ENCODE data around the gene RAPGEF4.

Gene RAPGEF4

DNA sequence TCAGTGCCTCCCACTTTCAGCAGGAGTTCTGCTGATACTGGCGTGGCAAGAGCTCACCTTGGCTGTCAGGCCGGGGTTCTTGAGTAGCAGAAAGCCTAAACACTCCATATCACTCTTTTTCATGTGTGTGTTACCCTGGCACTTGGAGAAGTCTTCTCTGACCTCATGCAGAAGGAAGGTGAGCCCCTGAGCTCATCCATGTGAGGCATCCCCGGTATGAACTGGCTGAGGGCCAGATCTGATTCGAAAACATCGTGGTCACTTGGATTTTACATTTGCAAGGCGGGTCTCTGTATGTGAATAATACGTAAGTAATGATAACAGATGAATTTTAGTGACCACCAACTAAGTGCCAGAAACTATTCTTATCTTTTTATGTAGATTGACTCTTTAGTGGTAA is 93.6 kb downstream of the RAPGEF4 start:
- Histone ChIP-seq H3K36me3 (ENCODE audit: insufficient read depth, low read length) (no peaks in the 10 kb centered on the region), H3K9me3 (ENCODE audit: low read depth, low read length) (no peaks in the 10 kb centered on the region), H3K27ac (no peak overlapping the region), H3K4me3 (no peak overlapping the region), H3K9ac (ENCODE audit: insufficient read length) (no peak overlapping the region)
- no peak for DNase-seq (ENCODE audit: low read depth, low spot score)
- no peak for TF ChIP-seq POLR2AphosphoS5 (IDR thresholded peaks at IDR 0.05; ENCODE audit: borderline replicate concordance, low read depth, low read length)
- no peak for TF ChIP-seq FOXP2 (optimal IDR thresholded peaks at IDR 0.05; ENCODE audit: control extremely low read depth, extremely low read length, insufficient read depth)
- no peak for TF ChIP-seq EZH2 (IDR thresholded peaks at IDR 0.05)

DNA sequence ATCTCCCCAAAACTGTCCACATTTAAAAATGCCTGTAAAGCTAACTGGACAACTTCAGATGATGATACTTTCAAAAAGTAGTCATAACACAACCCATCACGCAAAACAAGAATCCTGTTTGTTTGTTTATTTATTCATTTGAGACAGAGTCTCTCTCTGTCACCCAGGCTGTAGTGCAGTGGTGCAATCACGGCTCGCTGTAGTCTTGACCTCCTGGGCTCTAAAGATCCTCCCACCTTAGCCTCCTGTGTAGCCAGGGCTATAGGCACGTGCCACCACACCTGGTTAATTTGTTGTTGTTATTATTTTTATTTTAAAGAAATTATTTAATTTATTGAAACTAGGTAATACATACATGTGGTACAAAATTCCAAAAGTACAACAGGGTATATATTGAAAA is 94.8 kb downstream of the RAPGEF4 start:
- no peak overlapping the region for H3K4me3 ChIP-seq
- H3K9ac ChIP-seq (ENCODE audit: insufficient read length) = no peak overlapping the region
- no peaks in the 10 kb centered on the region for H3K9me3 ChIP-seq (ENCODE audit: low read depth, low read length)
- no peak overlapping the region for H3K27ac ChIP-seq
- DNase-seq (ENCODE audit: low read depth, low spot score) = no peak
- no peaks in the 10 kb centered on the region for H3K36me3 ChIP-seq (ENCODE audit: insufficient read depth, low read length)
- TF ChIP-seq FOXP2 (optimal IDR thresholded peaks at IDR 0.05; ENCODE audit: control extremely low read depth, extremely low read length, insufficient read depth) (no peak), EZH2 (IDR thresholded peaks at IDR 0.05) (no peak), POLR2AphosphoS5 (IDR thresholded peaks at IDR 0.05; ENCODE audit: borderline replicate concordance, low read depth, low read length) (no peak)

DNA sequence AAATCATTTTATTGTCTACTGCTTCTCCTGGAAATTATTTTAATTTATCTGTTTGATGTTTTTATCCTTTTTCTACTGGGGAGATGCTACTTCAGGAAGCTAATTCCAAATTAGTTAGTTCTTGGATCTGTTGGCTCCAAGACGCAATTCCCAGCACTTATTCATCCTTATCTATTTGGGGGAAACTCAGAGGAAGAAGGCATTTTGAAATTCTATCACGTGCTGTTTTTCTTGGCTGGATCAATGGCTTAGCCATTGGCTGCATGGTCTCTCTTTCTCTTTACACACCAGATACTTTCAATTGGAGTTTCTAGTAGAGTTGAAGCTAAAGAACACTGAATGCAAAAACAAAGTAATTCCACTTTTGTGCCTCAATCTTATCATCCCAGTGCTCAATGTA is 98.3 kb downstream of the RAPGEF4 start:
- no peaks in the 10 kb centered on the region for H3K9me3 ChIP-seq (ENCODE audit: low read depth, low read length)
- no peak overlapping the region for H3K27ac ChIP-seq
- no peak overlapping the region for H3K4me3 ChIP-seq
- H3K9ac ChIP-seq (ENCODE audit: insufficient read length) = no peak overlapping the region
- no peaks in the 10 kb centered on the region for H3K36me3 ChIP-seq (ENCODE audit: insufficient read depth, low read length)
- TF ChIP-seq EZH2 (IDR thresholded peaks at IDR 0.05) (no peak), POLR2AphosphoS5 (IDR thresholded peaks at IDR 0.05; ENCODE audit: borderline replicate concordance, low read depth, low read length) (no peak), FOXP2 (optimal IDR thresholded peaks at IDR 0.05; ENCODE audit: control extremely low read depth, extremely low read length, insufficient read depth) (no peak)
- no peak for DNase-seq (ENCODE audit: low read depth, low spot score)

DNA sequence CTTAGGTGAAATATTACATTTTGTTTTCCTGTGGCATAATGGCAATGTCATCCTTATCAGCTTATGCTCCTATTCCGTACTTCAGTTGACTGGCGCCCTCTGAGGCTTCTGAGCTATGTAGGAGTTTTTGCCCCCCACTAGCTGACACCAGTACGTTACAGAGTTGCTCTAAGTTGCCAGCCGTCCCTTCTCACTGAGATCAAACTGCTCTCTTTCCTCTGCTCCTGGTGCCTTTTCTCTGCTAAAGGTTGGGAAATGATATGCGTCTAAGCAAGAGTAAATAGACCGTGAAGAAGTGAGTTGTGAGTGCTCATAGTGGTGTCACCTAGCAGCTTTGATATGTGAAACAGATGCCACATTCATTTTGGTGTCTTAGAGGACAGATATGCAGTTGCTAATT is 99.2 kb downstream of the RAPGEF4 start:
- Histone ChIP-seq H3K9ac (ENCODE audit: insufficient read length) (no peak overlapping the region), H3K9me3 (ENCODE audit: low read depth, low read length) (no peaks in the 10 kb centered on the region), H3K27ac (no peak overlapping the region), H3K4me3 (no peak overlapping the region), H3K36me3 (ENCODE audit: insufficient read depth, low read length) (no peaks in the 10 kb centered on the region)
- TF ChIP-seq EZH2 (IDR thresholded peaks at IDR 0.05) (no peak), POLR2AphosphoS5 (IDR thresholded peaks at IDR 0.05; ENCODE audit: borderline replicate concordance, low read depth, low read length) (no peak), FOXP2 (optimal IDR thresholded peaks at IDR 0.05; ENCODE audit: control extremely low read depth, extremely low read length, insufficient read depth) (no peak)
- DNase-seq (ENCODE audit: low read depth, low spot score) = no peak

DNA sequence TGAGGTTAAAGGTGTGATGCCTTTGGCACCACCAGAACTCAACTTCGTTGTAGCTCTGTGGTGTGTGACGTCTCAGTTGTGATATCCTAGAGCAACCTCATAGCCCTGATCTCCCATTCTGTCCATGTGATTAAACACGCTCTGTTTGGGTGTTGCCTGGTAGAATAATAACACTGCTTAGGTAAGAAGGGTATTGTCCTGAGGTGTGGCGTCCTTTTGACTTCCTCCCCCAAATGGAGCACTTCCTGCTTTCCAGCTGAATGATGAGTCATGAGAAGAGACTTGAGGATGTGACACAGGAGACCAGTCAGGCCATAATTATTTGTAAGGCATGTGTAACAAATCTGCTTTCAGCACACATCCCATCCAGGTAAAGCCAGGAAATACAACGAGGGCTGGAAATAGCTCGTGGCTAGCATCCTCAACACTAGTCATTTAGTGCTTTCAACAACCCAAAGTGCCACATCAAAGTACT is 100.7 kb downstream of the RAPGEF4 start:
- Histone ChIP-seq H3K4me3 (no peak overlapping the region), H3K27ac (no peak overlapping the region), H3K36me3 (ENCODE audit: insufficient read depth, low read length) (no peaks in the 10 kb centered on the region), H3K9me3 (ENCODE audit: low read depth, low read length) (no peaks in the 10 kb centered on the region), H3K9ac (ENCODE audit: insufficient read length) (no peak overlapping the region)
- DNase-seq (ENCODE audit: low read depth, low spot score) = no peak
- no peak for TF ChIP-seq FOXP2 (optimal IDR thresholded peaks at IDR 0.05; ENCODE audit: control extremely low read depth, extremely low read length, insufficient read depth)
- TF ChIP-seq POLR2AphosphoS5 (IDR thresholded peaks at IDR 0.05; ENCODE audit: borderline replicate concordance, low read depth, low read length) = no peak
- TF ChIP-seq EZH2 (IDR thresholded peaks at IDR 0.05) = no peak

DNA sequence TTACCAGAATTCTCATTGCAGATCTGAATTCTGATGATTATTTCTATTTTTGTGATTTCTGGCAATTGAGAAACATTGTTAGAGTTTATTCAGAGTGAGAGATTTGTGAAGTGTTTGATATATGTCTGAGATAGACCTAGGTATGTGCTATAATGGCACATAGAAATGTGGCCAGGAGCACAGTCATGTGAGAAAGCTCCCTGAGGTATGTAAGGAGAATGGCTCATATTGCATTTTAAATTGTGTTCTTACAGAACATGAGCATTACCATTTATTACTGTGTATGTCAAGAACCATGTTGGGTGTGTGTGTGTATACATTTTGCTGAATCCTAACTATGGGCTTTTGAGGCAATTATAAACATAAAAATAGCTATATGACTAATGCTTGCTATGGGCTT is 101.2 kb downstream of the RAPGEF4 start:
- no peak overlapping the region for H3K27ac ChIP-seq
- DNase-seq (ENCODE audit: low read depth, low spot score) = no peak
- H3K4me3 ChIP-seq = no peak overlapping the region
- H3K36me3 ChIP-seq (ENCODE audit: insufficient read depth, low read length) = no peaks in the 10 kb centered on the region
- no peak for TF ChIP-seq FOXP2 (optimal IDR thresholded peaks at IDR 0.05; ENCODE audit: control extremely low read depth, extremely low read length, insufficient read depth)
- TF ChIP-seq POLR2AphosphoS5 (IDR thresholded peaks at IDR 0.05; ENCODE audit: borderline replicate concordance, low read depth, low read length) = no peak
- no peak for TF ChIP-seq EZH2 (IDR thresholded peaks at IDR 0.05)
- no peaks in the 10 kb centered on the region for H3K9me3 ChIP-seq (ENCODE audit: low read depth, low read length)
- no peak overlapping the region for H3K9ac ChIP-seq (ENCODE audit: insufficient read length)

DNA sequence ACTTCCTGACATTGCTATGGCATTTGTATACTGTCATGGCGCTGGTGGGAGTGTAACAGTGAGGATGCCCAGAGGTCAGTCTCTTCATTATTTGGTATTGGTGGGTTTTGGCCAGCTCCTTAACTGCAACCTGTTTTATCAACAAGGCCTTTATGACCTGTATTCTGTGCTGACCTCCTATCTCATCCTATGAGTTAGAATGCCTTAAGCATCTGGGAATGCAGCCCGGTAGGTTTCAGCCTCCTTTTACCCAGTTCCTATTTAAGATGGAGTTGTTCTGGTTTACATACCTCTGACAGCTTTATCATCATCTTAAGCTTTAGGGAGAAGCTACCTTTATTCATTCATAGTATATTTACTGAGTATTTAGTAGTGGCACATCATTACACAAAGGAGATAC is 103.8 kb downstream of the RAPGEF4 start:
- no peak overlapping the region for H3K27ac ChIP-seq
- H3K4me3 ChIP-seq = no peak overlapping the region
- no peak for DNase-seq (ENCODE audit: low read depth, low spot score)
- no peak overlapping the region for H3K9ac ChIP-seq (ENCODE audit: insufficient read length)
- H3K9me3 ChIP-seq (ENCODE audit: low read depth, low read length) = no peaks in the 10 kb centered on the region
- no peaks in the 10 kb centered on the region for H3K36me3 ChIP-seq (ENCODE audit: insufficient read depth, low read length)
- no peak for TF ChIP-seq POLR2AphosphoS5 (IDR thresholded peaks at IDR 0.05; ENCODE audit: borderline replicate concordance, low read depth, low read length)

DNA sequence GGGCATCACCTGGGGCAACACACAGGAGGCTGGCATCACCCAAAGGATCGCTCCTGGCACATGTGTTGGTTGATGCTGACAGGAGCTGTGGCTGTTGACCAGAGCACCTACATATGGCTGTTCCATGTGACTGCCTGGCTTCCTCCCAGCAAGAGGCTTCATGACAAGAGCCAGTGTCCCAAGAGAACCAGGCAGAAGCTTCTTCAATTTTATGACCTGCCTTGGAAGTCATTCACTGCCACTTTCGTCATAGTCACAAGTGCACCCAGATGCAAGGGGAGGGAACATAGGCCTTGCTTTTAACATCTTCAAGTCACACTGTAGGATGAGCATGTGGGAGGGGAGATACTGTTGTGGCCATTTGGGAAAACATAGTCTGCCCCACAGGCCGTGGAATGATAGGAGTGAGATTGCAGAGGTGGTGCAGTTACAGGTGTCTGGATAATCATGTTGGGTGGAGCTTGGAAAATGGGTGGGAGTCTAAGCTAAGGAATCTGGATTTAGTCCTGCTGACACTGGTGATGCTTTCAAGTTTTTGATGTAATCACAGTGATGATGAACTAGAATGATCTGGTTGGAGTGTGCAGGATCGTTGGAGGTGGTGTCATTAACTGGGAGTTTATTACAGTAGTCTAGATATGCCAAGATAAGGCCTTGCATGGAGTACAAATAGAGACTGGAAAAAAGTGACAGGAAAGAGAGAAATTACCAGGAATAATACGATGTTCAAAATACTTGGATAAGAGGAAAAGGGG is 107.0 kb downstream of the RAPGEF4 start:
- TF ChIP-seq POLR2AphosphoS5 (IDR thresholded peaks at IDR 0.05; ENCODE audit: borderline replicate concordance, low read depth, low read length) = no peak
- TF ChIP-seq FOXP2 (optimal IDR thresholded peaks at IDR 0.05; ENCODE audit: control extremely low read depth, extremely low read length, insufficient read depth) = no peak
- H3K36me3 ChIP-seq (ENCODE audit: insufficient read depth, low read length) = no peaks in the 10 kb centered on the region
- H3K9me3 ChIP-seq (ENCODE audit: low read depth, low read length) = no peaks in the 10 kb centered on the region
- no peak overlapping the region for H3K27ac ChIP-seq
- H3K4me3 ChIP-seq = no peak overlapping the region
- H3K9ac ChIP-seq (ENCODE audit: insufficient read length) = no peak overlapping the region
- no peak for DNase-seq (ENCODE audit: low read depth, low spot score)

DNA sequence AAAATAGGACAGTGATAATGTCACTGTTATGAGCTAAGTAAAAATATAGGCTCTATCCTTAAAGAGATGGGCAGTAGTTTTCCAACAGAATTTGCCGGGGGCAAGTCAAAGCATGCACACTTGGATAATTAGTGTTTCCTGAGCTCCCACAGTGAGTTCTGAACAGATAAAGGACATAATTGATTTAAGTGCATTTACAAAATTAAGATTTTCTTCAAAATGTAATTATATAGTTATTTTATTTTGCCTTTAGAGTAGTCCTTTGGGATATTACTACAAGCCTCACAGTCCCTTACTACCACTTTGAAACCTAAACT is 107.6 kb downstream of the RAPGEF4 start:
- Histone ChIP-seq H3K36me3 (ENCODE audit: insufficient read depth, low read length) (no peaks in the 10 kb centered on the region), H3K4me3 (no peak overlapping the region), H3K9ac (ENCODE audit: insufficient read length) (no peak overlapping the region), H3K9me3 (ENCODE audit: low read depth, low read length) (no peaks in the 10 kb centered on the region), H3K27ac (no peak overlapping the region)
- TF ChIP-seq POLR2AphosphoS5 (IDR thresholded peaks at IDR 0.05; ENCODE audit: borderline replicate concordance, low read depth, low read length) (no peak), FOXP2 (optimal IDR thresholded peaks at IDR 0.05; ENCODE audit: control extremely low read depth, extremely low read length, insufficient read depth) (no peak), EZH2 (IDR thresholded peaks at IDR 0.05) (no peak)
- peak; percentile 12 for DNase-seq (ENCODE audit: low read depth, low spot score)

Data from SK-N-MC (cell line).